Thoracic aorta (tissue), 2 donors: ENCODE results near the gene LSM7. TPM values are rescaled to one million over a fixed set of nuclear protein-coding genes. Genes with fewer than 3 reads are reported as not detected.
A peak's percentile ranks its signal among the peaks of the same experiment; 100 is the strongest.

Experiments used
- ATAC-seq: fragments of 150-250 bp; one replicate; pipeline ENCODE4 v1.8.0; 2017; ENCODE audit warnings: low read depth; ENCODE audit not compliant: insufficient number of reproducible peaks, low FRiP score
- DNase-seq: peaks from one replicate; pipeline ENCODE4 v3.0.0-alpha.2; 2020; ENCODE audit warnings: low spot score
- H3K27ac ChIP-seq, 2 donors: fragments of 200-600 bp; sonication (generic); 1 replicate in 1 of 2; 2 replicates in 1 of 2; pipeline ENCODE4 v1.5.1; 2016; ENCODE audit warnings: mild to moderate bottlenecking in 2 of 2, moderate library complexity in 2 of 2
- H3K27me3 ChIP-seq: fragments of 200-600 bp; sonication (generic); replicated peaks from 2 replicates; pipeline ENCODE4 v1.6.0; 2016; ENCODE audit warnings: mild to moderate bottlenecking; ENCODE audit not compliant: insufficient read depth
- H3K36me3 ChIP-seq: fragments of 200-600 bp; sonication (generic); one replicate; pipeline ENCODE4 v1.5.1; 2016
- H3K4me1 ChIP-seq, 2 donors: fragments of 200-600 bp; sonication (generic); 1 replicate in 1 of 2; 2 replicates in 1 of 2; pipeline versions ENCODE4 v1.5.1 to v1.6.0; 2016; ENCODE audit warnings: low read depth in 2 of 2, mild to moderate bottlenecking in 1 of 2; ENCODE audit not compliant: control insufficient read depth in 1 of 2
- H3K4me3 ChIP-seq: fragments of 200-600 bp; sonication (generic); 2 replicates; pipeline ENCODE4 v1.5.1; 2016; ENCODE audit warnings: mild to moderate bottlenecking
- H3K9me3 ChIP-seq: fragments of 200-600 bp; sonication (generic); 2 replicates; pipeline ENCODE4 v1.5.1; 2016
- CTCF ChIP-seq: fragments of 200-600 bp; sonication (generic); IDR thresholded peaks from one replicate; pipeline ENCODE4 v1.5.1; 2019; ENCODE audit warnings: antibody characterized with exemption
- total RNA-seq, 2 donors: library from RNA; depleted of rRNA; stranded (reverse); fragments of >200 nt; gene quantifications; one replicate each; pipeline versions ENCODE4 v1.1.0 to v1.2.3, GENCODE V29; 2016

LSM7 gene
- total RNA-seq, 2 donors from 2014 or later: 35.5 to 38.8 TPM

GRCh38 chr19:2273356-2274184 lies 54.8 kb downstream of the LSM7 start:
- DNase-seq: no peak

More at GRCh38 chr19:2273356-2274184, 54.8 kb downstream of the LSM7 start:
- peaks cover 20% of the 10 kb centered on the region for H3K36me3 ChIP-seq
- peak overlapping the region; percentile 59 to 79 for H3K27ac ChIP-seq
- no peaks in the 10 kb centered on the region for H3K27me3 ChIP-seq
- ATAC-seq: no peak
- H3K9me3 ChIP-seq: no peaks in the 10 kb centered on the region
- peak overlapping the region; percentile 100 for H3K4me3 ChIP-seq
- peaks cover 31 to 52% of the 10 kb centered on the region in 2 donors for H3K4me1 ChIP-seq
- TF ChIP-seq CTCF: peak; percentile 99

Other genes with a start within 250 kb of the LSM7 start
- gene MOB3A, start 232.3 kb downstream of the LSM7 start, total RNA-seq: 10 to 100 TPM; 37.8 to 50.9 TPM
- gene IZUMO4, start 231.7 kb downstream of the LSM7 start, total RNA-seq: 1 to 10 TPM; 3.1 to 6.1 TPM
- gene AP3D1, start 177.0 kb downstream of the LSM7 start, total RNA-seq: 100 to 1,000 TPM in 1 of 2 donors, 10 to 100 TPM in 1; 81.4 to 116 TPM
- 10 to 100 TPM; 12.3 to 33.4 TPM for gene DOT1L, start 164.7 kb downstream of the LSM7 start, total RNA-seq
- 10 to 100 TPM; 26.3 to 46.2 TPM for gene PLEKHJ1, start 92.3 kb downstream of the LSM7 start, total RNA-seq
- 10 to 100 TPM; 23.8 to 43.7 TPM for gene SF3A2, start 91.8 kb downstream of the LSM7 start, total RNA-seq
- under 1 TPM; 0.92 to 0.95 TPM for gene AMH, start 79.3 kb downstream of the LSM7 start, total RNA-seq
- gene JSRP1, start 72.2 kb downstream of the LSM7 start, total RNA-seq: not detected
- 1 to 10 TPM; 1.2 to 3.0 TPM for gene PEAK3, start 46.4 kb downstream of the LSM7 start, total RNA-seq
- under 1 TPM in 1 of 2 donors, not detected in 1; 0.27 TPM for gene LINGO3, start 20.4 kb downstream of the LSM7 start, total RNA-seq
- gene SPPL2B, start 98 bp upstream of the LSM7 start, total RNA-seq: 10 to 100 TPM; 55.8 to 60.0 TPM
- gene TMPRSS9, start 31.7 kb upstream of the LSM7 start, total RNA-seq: under 1 TPM; 0.42 to 0.54 TPM
- gene TIMM13, start 99.0 kb upstream of the LSM7 start, total RNA-seq: 10 to 100 TPM; 19.4 to 23.4 TPM
- 10 to 100 TPM; 23.6 to 43.3 TPM for gene LMNB2, start 128.4 kb upstream of the LSM7 start, total RNA-seq
- 100 to 1,000 TPM; 430 to 498 TPM for gene GADD45B, start 147.5 kb upstream of the LSM7 start, total RNA-seq